Measurements from ENCODE around the gene SLC29A1.

DNA sequence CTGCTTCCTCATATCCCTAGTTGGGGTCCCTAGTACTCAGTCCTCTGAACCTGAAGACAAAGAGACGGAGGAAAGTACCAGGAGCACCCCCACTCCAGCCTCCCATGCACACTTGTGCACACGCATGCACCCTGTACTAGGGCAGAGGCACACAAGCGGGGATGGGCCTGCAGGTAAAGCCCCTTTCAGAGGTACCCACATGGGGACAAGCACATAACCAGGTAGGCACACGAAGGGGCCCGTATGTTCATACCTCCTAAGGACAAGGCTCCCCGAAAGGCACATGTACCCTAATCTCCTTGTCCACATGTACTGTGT is 48.0 kb downstream of the SLC29A1 start:
- TF ChIP-seq CTCF (conservative IDR thresholded peaks at IDR 0.05) = no peak
- TF ChIP-seq EZH2 (IDR thresholded peaks at IDR 0.05; ENCODE audit: low read depth) = no peak

Measured in PC-9 (cell line).